Natural killer cell (primary cell): ENCODE results near the gene FCMR. TPM values are rescaled to one million over a fixed set of nuclear protein-coding genes. Genes with fewer than 3 reads are reported as not detected.
A peak's percentile ranks its signal among the peaks of the same experiment; 100 is the strongest.

Source experiments
- ATAC-seq, 3 donors: fragments of 150-1000 bp in 2 of 3; fragments of 200-7000 bp in 1 of 3; cut with Tn5 transposase; 1 replicate in 1 of 3; 2 replicates in 2 of 3; pipeline ENCODE4 v1.10.0; 2021; ENCODE audit warnings: mild to moderate bottlenecking in 2 of 3, moderate library complexity in 2 of 3
- DNase-seq, 2 donors: peaks; one replicate each; pipeline versions ENCODE4 v3.0.0 to v3.0.0-alpha.2; 2013 to 2021; ENCODE audit warnings: mixed read lengths in 1 of 2
- H3K27ac ChIP-seq: one replicate; pipeline ENCODE4 v1.5.1; 2013; ENCODE audit warnings: mild to moderate bottlenecking, low read length
- H3K27me3 ChIP-seq: one replicate; pipeline ENCODE4 v1.6.1; 2013; ENCODE audit warnings: low read length; ENCODE audit not compliant: control insufficient read depth, insufficient read depth
- H3K36me3 ChIP-seq: one replicate; pipeline ENCODE4 v1.6.1; 2013; ENCODE audit warnings: low read length; ENCODE audit not compliant: control insufficient read depth, insufficient read depth
- H3K4me1 ChIP-seq: one replicate; pipeline ENCODE4 v1.6.1; 2013; ENCODE audit warnings: low read length; ENCODE audit not compliant: control insufficient read depth, insufficient read depth
- H3K4me3 ChIP-seq: one replicate; pipeline ENCODE4 v1.5.1; 2013; ENCODE audit warnings: low read length
- H3K9me3 ChIP-seq: one replicate; pipeline ENCODE4 v1.6.1; 2013; ENCODE audit warnings: low read length; ENCODE audit not compliant: control insufficient read depth, insufficient read depth
- H3K27ac Mint-ChIP-seq, 2 donors: one replicate each; pipeline ENCODE4 v1.8.0; 2022; ENCODE audit warnings: mild to moderate bottlenecking in 2 of 2, mixed read lengths in 2 of 2, moderate library complexity in 1 of 2
- H3K27me3 Mint-ChIP-seq, 2 donors: one replicate each; pipeline ENCODE4 v1.8.0; 2022; ENCODE audit warnings: low read depth in 2 of 2, mixed read lengths in 2 of 2
- H3K36me3 Mint-ChIP-seq: one replicate; pipeline ENCODE4 v1.8.0; 2022; ENCODE audit warnings: mixed read lengths
- H3K4me1 Mint-ChIP-seq, 2 donors: one replicate each; pipeline ENCODE4 v1.8.0; 2022; ENCODE audit warnings: mixed read lengths in 2 of 2
- H3K4me3 Mint-ChIP-seq: one replicate; pipeline ENCODE4 v1.8.0; 2022; ENCODE audit warnings: mild to moderate bottlenecking, moderate library complexity, mixed read lengths
- H3K9me3 Mint-ChIP-seq, 2 donors: one replicate each; pipeline ENCODE4 v1.8.0; 2022; ENCODE audit warnings: mixed read lengths in 2 of 2
- WGBS: methylation state at CpG from one replicate; pipeline ENCODE4 v1.1.7; 2013; ENCODE audit warnings: missing lambda C conversion rate; ENCODE audit not compliant: insufficient coverage; 5-methylcytosine and 5-hydroxymethylcytosine counted together
- intact Hi-C: fragments of 100-400 bp; cut with micrococcal nuclease; formaldehyde crosslinking; loops from one replicate; pipeline ENCODE4 v1.14.2; 2022
- total RNA-seq, 4 donors: library from RNA; stranded (reverse); fragments of 120-200 nt in 1 of 4; gene quantifications; one replicate each; pipeline versions ENCODE4 v1.2.3 to v1.2.4, GENCODE V29; 2013 to 2022
- TF ChIP-seq, protein P1 (sequence below): fragments of 200-600 bp; IDR thresholded peaks from one replicate; pipeline ENCODE4 v1.8.0; 2022; ENCODE audit warnings: antibody characterized with exemption

FCMR gene
- total RNA-seq, 3 donors from 2014 or later (not counting 1 experiment from before 2014, with no cell fraction given), result 157 to 178 (median 177) TPM

DNA sequence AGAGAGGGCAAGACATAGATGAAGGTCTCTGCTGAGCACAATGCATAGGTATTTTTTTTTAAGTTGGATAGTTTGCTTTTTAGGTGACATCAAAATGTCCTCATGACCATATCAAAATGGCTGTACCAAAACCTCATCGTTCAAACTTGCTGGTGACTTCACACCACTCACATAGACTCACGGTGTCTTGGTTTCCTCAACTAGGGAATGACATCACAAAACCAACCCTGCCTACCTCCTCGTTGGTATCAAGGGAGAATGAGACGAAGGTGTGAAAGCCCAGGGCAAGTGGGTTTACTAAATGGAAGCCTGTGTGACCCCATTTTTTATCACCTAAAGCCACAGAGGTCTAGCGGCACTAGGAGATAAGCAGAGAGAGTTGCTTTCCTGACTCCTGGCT, 23.0 kb upstream of the FCMR start:
- Histone ChIP-seq H3K27me3 (no peaks in the 10 kb centered on the region), H3K27ac (no peak overlapping the region), H3K4me3 (no peak overlapping the region), H3K9me3 (no peaks in the 10 kb centered on the region), H3K4me1 (peaks cover 25% of the 10 kb centered on the region), H3K36me3 (no peaks in the 10 kb centered on the region)
- no peak overlapping the region for H3K4me3 Mint-ChIP-seq
- H3K27ac Mint-ChIP-seq, result peak overlapping the region in 1 of 2 donors; percentile 66
- no peaks in the 10 kb centered on the region for H3K9me3 Mint-ChIP-seq
- WGBS, result 32% methylated on average over 5 of the region's 5 CpGs
- H3K4me1 Mint-ChIP-seq, result peaks cover 38 to 42% of the 10 kb centered on the region in 2 donors
- H3K27me3 Mint-ChIP-seq, result peaks cover 5 to 10% of the 10 kb centered on the region in 2 donors
- intact Hi-C loops, result no loop called here
- TF ChIP-seq, protein P1, sequence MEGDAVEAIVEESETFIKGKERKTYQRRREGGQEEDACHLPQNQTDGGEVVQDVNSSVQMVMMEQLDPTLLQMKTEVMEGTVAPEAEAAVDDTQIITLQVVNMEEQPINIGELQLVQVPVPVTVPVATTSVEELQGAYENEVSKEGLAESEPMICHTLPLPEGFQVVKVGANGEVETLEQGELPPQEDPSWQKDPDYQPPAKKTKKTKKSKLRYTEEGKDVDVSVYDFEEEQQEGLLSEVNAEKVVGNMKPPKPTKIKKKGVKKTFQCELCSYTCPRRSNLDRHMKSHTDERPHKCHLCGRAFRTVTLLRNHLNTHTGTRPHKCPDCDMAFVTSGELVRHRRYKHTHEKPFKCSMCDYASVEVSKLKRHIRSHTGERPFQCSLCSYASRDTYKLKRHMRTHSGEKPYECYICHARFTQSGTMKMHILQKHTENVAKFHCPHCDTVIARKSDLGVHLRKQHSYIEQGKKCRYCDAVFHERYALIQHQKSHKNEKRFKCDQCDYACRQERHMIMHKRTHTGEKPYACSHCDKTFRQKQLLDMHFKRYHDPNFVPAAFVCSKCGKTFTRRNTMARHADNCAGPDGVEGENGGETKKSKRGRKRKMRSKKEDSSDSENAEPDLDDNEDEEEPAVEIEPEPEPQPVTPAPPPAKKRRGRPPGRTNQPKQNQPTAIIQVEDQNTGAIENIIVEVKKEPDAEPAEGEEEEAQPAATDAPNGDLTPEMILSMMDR, result no peak
- no peaks in the 10 kb centered on the region for H3K36me3 Mint-ChIP-seq
- DNase-seq (peak; percentile 33 to 65), ATAC-seq (peak; percentile 73 to 95 (median 89))

DNA sequence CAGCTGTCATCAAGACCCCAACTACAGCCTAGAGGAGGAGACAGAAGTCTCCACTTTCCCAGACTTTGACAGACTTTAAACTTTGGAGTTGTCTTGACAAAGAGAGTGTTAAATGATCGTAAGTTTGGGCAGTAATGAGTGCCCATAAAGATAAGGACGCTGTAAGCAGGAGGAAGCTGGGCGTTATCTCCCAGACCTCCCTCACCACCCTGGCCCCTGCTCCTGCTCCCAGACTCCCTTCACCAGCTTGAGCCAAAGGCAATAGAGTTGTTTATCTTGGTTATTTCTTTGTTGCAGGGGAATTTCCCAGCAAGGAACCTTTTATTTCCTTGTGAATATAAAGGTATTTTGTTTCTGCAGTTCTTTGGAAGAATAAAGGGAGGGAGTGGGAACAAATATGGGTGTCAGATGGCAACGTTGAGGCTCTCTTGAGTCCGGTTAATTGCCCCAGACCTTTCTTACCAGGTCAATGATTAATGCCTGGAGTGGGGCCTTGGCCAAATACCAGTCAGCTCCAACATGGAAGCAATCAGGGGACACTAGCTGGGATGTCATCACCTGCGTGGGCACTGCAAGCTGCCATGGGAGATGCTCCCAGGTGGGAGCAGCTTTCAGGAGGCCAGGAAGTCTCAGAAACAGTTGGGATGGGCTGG, 20.2 kb upstream of the FCMR start:
- H3K36me3 ChIP-seq, result no peaks in the 10 kb centered on the region
- no peak overlapping the region for H3K4me3 ChIP-seq
- peaks cover 5 to 10% of the 10 kb centered on the region in 2 donors for H3K27me3 Mint-ChIP-seq
- TF ChIP-seq, protein P1, result no peak
- H3K9me3 Mint-ChIP-seq, result no peaks in the 10 kb centered on the region
- ATAC-seq (no peak), DNase-seq (no peak)
- no peaks in the 10 kb centered on the region for H3K36me3 Mint-ChIP-seq
- H3K27me3 ChIP-seq, result no peaks in the 10 kb centered on the region
- WGBS, result 87% methylated on average over 5 of the region's 6 CpGs
- H3K27ac Mint-ChIP-seq, result no peak overlapping the region
- peaks cover 25 to 28% of the 10 kb centered on the region in 2 donors for H3K4me1 Mint-ChIP-seq
- H3K4me1 ChIP-seq, result peaks cover 22% of the 10 kb centered on the region
- intact Hi-C loops, result no loop called here
- no peaks in the 10 kb centered on the region for H3K9me3 ChIP-seq
- H3K27ac ChIP-seq, result no peak overlapping the region
- H3K4me3 Mint-ChIP-seq, result no peak overlapping the region

DNA sequence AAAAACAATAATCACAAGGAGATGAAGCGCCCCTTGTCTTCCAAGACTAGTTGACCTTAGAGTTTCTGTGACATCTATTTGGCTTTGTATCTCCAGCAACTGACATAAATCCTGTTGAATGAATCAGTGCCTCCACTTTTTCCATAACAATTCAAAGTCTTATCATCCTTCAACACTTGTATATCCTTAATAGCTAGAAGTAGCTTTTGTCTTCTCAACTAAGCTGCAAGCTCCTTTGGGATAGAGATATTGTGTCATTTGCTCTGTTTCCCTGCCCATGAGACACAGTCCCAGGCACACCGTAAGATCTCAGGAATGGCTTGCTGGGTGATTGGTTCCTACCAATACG, 18.8 kb upstream of the FCMR start:
- no peak overlapping the region for H3K27ac Mint-ChIP-seq
- 83% methylated on average over 3 of the region's 3 CpGs for WGBS
- DNase-seq (no peak), ATAC-seq (no peak)
- H3K9me3 Mint-ChIP-seq, result no peaks in the 10 kb centered on the region
- intact Hi-C loops, result no loop called here
- Histone ChIP-seq H3K36me3 (no peaks in the 10 kb centered on the region), H3K9me3 (no peaks in the 10 kb centered on the region), H3K27ac (no peak overlapping the region), H3K4me1 (peaks cover 18% of the 10 kb centered on the region), H3K4me3 (no peak overlapping the region), H3K27me3 (no peaks in the 10 kb centered on the region)
- TF ChIP-seq, protein P1, result no peak
- no peak overlapping the region for H3K4me3 Mint-ChIP-seq
- peaks cover 17 to 19% of the 10 kb centered on the region in 2 donors for H3K4me1 Mint-ChIP-seq
- H3K36me3 Mint-ChIP-seq, result no peaks in the 10 kb centered on the region
- H3K27me3 Mint-ChIP-seq, result peaks cover 5 to 10% of the 10 kb centered on the region in 2 donors
